Stimulated activated CD8-positive, alpha-beta memory T cell treated with anti-CD3 and anti-CD28 coated beads, Interleukin-7, amount 100 ng/mL, for 48 hours (primary cell): ENCODE results near the gene GRHL3.

Experiments used
- DNase-seq, 2 donors: peaks; one replicate each; pipeline ENCODE4 v3.0.0-alpha.2; 2020; ENCODE audit warnings: low read depth in 1 of 2; ENCODE audit errors: extremely low read depth in 1 of 2

Gene GRHL3

GRCh38 chr1:24340770-24341169, 21.6 kb downstream of the GRHL3 start:
- no peak for DNase-seq

- DNase-seq, result no peak
Observed at GRCh38 chr1:24341260-24341659, 22.1 kb downstream of the GRHL3 start.

GRCh38 chr1:24343412-24344089, 24.4 kb downstream of the GRHL3 start:
- DNase-seq, result no peak

GRCh38 chr1:24344090-24344742, 25.1 kb downstream of the GRHL3 start:
- no peak for DNase-seq

GRCh38 chr1:24345334-24345733, 26.2 kb downstream of the GRHL3 start:
- DNase-seq, result no peak

GRCh38 chr1:24347159-24347934, 28.2 kb downstream of the GRHL3 start:
- no peak for DNase-seq

GRCh38 chr1:24348196-24348595, 29.0 kb downstream of the GRHL3 start:
- no peak for DNase-seq

GRCh38 chr1:24349891-24350290, 30.7 kb downstream of the GRHL3 start:
- peak in 1 of 2 donors; percentile 19 for DNase-seq

- DNase-seq, result no peak
Observed at GRCh38 chr1:24351247-24351646, 32.1 kb downstream of the GRHL3 start.

GRCh38 chr1:24351918-24352627, 32.9 kb downstream of the GRHL3 start:
- DNase-seq, result peak in 1 of 2 donors; percentile 50

GRCh38 chr1:24353292-24353891, 34.2 kb downstream of the GRHL3 start:
- DNase-seq, result no peak

GRCh38 chr1:24355466-24355865, 36.3 kb downstream of the GRHL3 start:
- DNase-seq, result no peak

- DNase-seq, result no peak
Observed at GRCh38 chr1:24357038-24357437, 37.9 kb downstream of the GRHL3 start.

GRCh38 chr1:24360681-24361080, 41.5 kb downstream of the GRHL3 start:
- no peak for DNase-seq

- DNase-seq, result no peak
Observed at GRCh38 chr1:24361811-24362210, 42.7 kb downstream of the GRHL3 start.

- no peak for DNase-seq
Observed at GRCh38 chr1:24362396-24362795, 43.2 kb downstream of the GRHL3 start.

- no peak for DNase-seq
Observed at GRCh38 chr1:24362982-24363614, 43.9 kb downstream of the GRHL3 start.

GRCh38 chr1:24363994-24364393, 44.8 kb downstream of the GRHL3 start:
- no peak for DNase-seq

- DNase-seq, result no peak
Observed at GRCh38 chr1:24364605-24364974, 45.4 kb downstream of the GRHL3 start.

GRCh38 chr1:24364975-24365678, 46.0 kb downstream of the GRHL3 start:
- peak; percentile 20 to 38 for DNase-seq
